Measurements from ENCODE around the gene MEIS1. TPM values are rescaled to one million over a fixed set of nuclear protein-coding genes. Genes with fewer than 3 reads are reported as not detected.
A peak's percentile ranks its signal among the peaks of the same experiment; 100 is the strongest.
"Not testable (repeated sequence)": the region's sequence is repeated elsewhere in the genome, so short reads cannot be mapped to it uniquely, and the experiment has no call there.

Gene MEIS1
- total RNA-seq (2014; rRNA removed; shearing (Covaris generic)) = 2.5 and 3.1 TPM in 2 replicates
- polyA plus RNA-seq (2015; cell fraction: cytosol; rRNA removed) = 1.6 and 2.0 TPM in 2 replicates
- polyA plus RNA-seq (2015; cell fraction: nucleus; rRNA removed) = 4.5 and 4.9 TPM in 2 replicates

DNA sequence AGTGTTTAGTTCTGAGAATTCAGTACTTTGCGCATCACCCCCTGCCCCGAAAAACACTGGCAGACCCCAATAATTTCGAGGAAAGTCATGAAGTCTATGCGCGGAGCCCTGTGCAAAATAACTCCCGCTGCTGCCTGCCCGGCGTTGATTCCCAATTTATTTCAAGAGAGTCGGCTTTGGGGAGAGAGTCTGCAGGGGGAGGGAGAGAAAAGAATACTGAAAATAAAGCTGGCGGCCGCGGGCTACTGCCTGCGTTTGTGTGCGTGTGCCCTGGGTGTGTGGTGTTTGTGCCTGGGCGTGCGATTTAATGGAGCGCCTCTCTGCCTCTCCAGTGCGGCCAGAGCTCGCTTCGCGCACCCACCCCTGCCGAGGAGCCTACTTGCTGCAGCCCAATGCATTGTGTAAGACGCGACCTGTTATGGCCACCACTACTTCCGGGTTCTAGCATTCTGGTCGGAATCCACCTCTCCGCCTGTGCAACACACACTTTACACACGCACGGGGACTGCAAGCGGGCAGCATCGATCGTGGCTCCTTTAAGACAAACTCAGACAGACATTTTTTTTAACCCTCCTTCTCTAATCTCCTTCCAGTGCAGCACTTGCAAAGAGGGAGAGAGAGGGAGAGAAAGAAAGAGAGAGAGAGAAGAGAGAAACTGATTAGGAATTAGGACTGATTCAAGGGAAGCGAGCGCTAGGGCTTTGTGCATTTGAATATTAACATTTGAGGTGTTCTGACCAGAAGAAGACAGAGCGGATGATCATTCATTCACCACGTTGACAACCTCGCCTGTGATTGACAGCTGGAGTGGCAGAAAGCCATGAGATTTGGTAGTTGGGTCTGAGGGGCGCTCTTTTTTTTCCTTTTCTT, at the start of gene MEIS1:
MEIS1 (plus strand) TSS at position 447 of the 870 bp plus-strand sequence. CDS start 732 bp downstream, outside the sequence.
- peak; percentile 86 for DNase-seq (ENCODE audit: low read depth)

DNA sequence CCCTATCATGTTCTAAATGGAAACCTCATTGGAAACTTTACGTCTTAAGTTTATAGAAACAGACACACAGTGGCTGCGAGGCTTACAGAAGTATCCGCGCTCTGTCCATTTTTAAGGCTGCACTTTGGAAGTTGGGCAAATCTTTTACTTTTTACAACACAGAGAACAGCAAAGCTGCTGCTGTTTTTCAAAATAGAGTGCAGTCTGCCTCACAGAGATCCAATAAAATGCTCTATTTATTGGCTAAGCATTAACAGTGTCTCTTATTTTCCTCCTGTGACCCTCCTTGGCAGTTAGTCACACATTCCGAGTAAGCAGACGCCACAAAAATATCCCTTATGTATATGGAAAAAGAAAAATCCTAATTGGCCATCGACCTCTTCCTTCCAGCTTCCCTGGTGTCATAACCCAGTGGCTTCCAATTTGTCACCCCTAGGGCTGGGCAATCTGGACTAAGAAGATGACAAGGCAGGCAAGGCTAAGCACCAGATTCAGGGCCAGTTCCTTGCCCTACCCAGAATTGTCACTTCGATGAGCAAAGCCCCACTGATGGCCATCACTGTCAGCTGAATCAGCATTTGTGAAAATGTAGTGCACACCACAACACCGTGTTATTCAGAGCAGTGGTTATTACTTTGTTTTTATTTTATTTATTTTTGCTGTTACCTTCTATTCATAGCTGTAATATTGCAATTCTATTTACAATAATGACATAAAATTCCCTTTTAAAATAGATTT, 47.7 kb upstream of the MEIS1 start:
- DNase-seq (ENCODE audit: low read depth) = no peak

DNA sequence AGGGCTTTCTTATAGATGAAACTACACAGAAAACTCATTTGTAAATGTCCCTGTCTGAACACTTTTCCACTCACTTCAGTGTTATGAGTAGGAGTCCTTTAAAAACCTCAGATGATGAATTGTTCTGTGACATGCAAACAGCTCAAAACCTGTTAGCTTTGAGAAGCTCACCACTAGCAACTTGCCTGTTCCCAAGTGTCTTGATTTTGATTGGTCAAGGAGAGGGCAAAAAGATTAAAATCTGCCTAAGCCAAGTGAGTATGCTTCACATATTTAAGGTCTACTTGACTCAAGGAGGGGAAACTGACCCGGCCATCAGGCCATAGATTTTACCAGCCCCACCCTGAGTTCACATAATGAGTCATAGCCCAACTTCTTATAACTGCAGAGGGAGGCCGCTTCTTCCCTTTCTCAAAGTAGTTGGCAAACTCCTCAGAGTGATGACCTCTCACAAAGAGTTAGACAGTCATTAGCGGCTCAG, 45.2 kb upstream of the MEIS1 start:
- DNase-seq (ENCODE audit: low read depth) = peak; percentile 32

DNA sequence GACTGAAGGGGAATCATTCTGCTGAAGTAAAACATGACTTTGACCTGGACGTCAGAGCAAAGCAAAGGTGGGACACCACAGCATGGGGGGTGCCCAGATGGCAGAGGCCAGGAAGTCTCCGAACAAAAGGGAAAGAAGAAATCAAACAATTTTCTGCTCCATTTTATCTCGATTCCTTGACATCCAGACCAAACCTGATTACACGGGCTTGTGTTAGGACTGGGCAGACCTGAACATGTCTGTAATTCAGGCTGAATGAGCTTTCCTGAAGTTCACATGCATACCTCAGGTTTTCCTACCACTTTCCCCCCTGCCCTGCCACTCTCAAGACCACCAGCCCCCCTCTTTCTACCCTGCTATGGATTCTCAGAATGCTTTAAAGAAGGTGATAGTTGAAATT, 44.8 kb upstream of the MEIS1 start:
- no peak for DNase-seq (ENCODE audit: low read depth)

DNA sequence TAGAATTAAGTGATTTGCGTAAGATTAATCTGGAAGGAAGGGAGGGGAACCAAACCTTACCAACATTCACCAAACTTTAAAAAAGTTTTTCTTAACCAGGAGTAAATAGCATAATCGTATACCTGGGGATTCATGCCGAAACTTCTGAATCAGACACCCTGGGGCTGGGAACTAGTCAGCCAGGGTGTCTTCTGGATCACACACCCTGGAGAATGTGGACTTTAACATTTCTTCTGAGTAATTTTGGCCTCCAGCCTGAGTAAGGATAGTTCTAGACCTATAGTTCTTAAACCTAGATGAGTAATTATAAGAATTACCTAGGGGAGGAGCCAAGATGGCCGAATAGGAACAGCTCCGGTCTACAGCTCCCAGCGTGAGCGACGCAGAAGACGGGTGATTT, 44.1 kb upstream of the MEIS1 start:
- DNase-seq (ENCODE audit: low read depth) = no peak

DNA sequence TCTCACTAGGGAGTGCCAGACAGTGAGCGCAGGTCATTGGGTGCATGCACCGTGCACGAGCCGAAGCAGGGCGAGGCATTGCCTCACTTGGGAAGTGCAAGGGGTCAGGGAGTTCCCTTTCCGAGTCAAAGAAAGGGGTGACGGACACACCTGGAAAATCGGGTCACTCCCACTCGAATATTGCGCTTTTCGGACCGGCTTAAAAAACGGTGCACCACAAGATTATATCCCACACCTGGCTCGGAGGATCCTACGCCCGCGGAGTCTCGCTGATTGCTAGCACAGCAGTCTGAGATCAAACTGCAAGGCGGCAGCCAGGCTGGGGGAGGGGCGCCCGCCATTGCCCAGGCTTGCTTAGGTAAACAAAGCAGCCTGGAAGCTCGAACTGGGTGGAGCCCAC, 43.7 kb upstream of the MEIS1 start:
- not testable (repeated sequence) for DNase-seq (ENCODE audit: low read depth)

DNA sequence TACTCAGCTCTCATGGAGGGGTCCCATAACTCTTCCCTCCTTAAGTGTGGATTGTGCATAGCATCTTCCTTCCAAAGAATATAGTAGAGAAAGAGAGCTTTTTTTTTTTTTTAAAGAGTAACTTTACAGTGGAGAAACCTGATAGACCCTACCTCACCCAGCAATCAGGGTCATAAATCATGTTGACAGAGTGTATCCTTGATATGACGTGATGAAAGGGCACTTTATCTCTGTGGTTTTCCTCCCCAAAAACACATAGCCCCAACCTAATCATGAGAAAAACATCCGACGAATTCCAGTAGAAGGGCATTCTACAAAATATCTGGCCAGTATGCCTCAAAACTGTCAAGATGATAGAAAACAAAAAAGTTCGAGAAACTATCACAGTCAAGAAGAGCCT, 29.5 kb upstream of the MEIS1 start:
- DNase-seq (ENCODE audit: low read depth) = no peak

DNA sequence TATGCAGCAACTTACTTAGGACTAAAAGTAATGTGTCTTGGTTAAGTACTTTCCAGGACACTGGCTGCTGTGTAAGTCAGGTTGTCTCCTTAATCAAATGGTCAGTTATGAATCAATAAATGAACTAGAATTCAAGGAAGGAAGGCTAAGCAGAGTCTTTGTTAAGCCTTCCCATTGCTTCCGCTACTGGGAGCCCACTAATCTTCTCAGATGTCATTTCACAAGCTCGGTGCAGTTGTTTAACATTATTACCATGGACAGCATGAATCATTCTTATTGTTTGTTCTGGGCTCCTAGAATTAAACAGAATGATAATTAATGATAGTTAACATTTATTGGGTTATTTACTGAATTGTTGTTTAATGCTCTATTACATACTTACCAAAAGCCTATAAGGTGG, 26.0 kb upstream of the MEIS1 start:
- no peak for DNase-seq (ENCODE audit: low read depth)

DNA sequence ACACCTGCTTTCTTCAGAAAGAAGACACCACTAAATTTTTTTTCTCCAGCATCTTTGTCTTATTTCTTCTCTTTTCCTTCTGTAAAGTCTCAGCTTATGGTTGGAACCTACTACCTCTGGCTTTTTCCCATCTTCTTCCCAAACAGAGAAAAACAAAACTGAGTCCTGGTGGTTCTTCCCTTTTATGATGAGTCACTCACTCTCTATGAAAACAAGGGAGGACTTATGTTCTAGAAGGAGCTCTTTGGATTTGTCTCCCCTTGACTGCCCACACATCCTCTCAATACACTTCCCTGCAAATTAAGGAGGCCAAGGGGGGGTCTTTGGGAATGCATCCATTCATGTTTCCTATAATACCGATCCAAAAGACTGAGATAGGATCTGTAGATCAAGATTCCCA, 22.1 kb upstream of the MEIS1 start:
- no peak for DNase-seq (ENCODE audit: low read depth)

DNA sequence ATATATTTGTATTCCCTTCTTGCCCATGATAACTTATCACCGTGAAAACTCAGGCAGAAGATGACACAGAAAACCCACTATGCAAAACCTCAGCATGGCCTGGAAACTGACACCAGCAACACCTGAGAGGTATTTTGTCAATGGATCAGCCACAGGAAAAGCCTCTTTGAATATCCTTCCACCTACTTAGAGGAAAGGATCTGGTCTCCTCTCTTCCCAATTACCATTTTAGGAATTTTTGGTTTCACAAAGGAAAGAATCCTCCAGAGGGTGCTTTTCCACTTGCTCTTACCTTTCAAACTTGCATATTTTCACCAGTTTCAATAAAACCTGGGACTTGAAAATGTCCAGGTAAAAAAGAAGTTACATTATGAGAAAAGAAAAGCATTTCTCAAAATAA, 20.0 kb upstream of the MEIS1 start:
- DNase-seq (ENCODE audit: low read depth) = no peak

DNA sequence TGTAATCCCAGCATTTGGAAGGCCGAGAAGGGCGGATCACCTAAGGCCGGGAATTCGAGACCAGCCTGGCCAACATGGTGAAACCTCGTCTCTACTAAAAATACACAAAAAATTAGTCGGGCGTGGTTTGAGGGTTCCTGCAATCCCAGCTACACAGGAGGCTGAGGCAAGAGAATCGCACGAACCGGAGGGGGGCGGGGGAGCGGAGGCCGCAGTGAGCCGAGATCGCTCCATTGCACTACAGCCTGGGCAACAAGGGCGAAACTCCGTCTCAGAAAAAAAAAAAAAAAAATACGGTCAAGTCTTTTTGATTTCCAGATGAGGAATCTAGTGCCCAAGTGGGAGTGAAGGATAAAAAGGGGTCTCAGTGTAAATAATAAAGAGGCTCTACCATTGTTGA, 16.5 kb upstream of the MEIS1 start:
- no peak for DNase-seq (ENCODE audit: low read depth)

DNA sequence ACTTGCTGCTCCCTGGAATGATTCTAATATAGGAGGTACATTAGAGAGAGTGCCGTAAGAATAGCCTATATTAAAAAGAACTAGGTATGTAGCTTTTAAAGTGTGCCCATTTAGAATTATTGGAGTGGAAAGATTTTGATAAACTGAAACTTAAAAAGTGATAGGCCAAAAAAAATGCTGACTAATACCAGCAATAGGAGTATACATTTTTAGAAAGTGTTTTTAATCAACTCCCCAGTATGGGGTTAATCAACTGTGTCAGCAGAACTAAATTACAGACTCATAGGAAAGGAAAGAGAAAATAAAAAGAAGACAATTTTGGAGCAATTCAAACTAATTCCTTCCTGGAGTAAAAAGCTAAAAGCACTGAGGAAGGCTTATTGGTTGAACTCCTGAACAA, 13.3 kb upstream of the MEIS1 start:
- no peak for DNase-seq (ENCODE audit: low read depth)

DNA sequence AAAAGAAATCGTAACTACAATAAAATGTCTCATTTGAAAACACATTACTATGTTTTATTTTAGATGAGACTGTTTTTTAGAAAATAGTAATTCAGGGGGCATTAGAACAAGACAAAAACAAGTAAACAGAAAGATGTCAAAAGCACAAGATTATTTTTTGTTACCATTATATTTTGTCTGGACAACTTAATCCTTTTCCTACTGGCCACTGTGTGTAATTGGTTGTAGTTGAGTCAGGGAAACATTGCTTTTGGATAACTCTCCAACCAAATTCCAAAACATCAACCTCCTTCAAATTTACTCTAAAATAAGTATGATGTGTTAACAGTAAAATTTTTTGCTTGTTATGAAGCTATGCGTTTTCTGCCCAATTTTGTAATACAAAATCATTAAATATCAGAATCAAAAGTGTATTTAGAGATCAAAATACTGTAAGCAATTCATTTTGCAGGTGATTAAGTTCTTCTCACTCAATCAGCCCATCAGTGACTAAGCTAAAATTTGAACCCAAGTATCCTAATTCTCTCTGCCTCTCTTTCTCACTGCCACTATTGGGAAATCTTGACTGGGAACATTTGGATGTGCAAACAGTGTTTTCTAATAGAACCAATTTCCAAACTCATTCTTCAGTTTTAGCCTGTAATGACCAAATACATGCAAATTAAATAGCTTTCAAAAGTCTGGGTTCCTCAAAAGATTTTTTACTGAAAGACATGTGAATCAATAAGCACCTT, 11.4 kb upstream of the MEIS1 start:
- DNase-seq (ENCODE audit: low read depth) = no peak

DNA sequence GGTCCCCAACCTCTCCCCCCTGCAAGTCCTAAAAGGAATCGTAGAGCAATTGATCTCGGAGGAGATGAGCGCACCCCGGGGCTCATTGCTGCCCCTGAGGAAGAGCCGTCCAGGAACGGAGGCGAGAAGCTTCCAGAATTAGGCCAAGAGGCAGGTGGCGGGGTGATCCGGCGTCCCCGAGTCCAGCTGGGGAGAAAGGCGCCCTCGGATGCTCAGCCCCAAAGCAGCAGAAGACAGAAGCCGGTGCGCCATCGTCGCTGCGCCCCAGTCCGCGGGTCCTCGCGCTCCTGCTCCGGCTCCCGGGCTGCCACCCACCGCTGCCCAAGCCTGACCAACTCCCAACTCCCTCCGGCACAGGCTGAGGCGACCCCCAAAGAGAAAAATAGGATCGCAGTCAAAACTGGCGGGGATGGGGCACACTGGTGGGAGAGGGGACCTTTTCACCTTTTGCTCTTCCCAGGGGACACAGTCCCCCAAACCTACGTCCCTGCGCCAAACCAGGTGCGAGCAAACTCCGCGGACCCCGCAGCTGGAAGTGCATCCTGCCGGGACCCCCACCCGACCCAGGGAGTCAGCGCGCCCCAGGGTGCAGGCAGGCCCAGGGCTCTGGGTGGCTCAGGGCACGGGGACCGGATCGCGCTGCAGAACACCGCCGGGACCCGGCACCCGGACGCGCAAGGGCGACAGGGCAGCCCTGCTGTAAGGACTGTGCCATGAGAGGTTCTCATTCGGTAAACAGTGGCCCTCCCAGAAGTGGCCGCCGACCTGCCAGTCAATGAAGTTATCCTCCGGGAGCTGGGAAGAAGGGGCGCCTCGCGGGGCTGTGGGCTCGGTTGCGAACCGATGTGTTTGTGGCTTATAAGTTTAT, 8.4 kb upstream of the MEIS1 start:
- DNase-seq (ENCODE audit: low read depth) = no peak

DNA sequence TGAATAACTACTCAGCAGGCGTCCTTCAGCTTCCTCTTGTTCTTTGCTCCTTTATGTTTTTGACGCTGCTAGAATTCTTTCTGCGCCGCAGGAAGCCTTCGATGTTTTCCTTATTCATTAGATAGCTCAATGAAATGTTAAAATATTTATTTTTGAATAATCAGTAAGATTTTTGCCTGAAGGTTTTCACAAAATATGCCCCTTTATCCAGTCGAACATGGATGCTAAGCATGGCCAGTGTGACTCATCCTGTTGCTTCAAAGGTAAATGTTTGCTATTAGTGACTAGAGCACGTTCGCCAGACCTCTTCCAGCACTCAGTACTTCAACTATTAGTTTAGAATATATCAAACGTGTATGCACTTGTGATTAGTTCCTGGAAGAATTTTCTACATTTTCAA, 7.6 kb upstream of the MEIS1 start:
- DNase-seq (ENCODE audit: low read depth) = no peak

DNA sequence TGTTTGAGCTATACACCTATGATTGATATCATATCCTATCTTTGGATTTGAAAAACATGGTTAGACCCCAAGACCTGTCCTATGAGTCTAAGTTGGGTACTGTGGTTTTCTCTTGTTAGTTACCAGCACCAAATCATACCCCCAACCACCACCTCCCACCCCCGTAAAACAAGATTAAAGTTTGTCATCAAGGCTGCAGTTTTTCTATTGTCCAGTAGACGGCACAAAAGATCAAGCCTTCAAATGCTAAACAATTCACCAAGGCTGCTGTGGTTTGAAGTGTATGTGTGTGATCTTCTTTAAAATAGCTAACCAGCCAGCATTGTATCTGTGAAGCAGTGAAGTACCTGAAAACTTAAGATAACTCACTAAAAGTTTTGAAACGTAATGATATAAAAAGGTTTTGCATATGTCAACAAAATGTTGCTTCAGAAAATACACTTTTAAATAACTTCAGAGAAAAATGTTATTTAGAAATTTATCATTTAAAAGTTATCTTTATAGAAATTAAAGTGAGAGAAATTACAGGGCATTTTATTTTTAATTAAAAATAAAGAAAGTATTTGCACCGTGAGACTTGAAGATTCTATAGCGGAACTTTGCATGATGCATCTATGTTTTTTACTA, 5.8 kb upstream of the MEIS1 start:
- DNase-seq (ENCODE audit: low read depth) = peak; percentile 23

DNA sequence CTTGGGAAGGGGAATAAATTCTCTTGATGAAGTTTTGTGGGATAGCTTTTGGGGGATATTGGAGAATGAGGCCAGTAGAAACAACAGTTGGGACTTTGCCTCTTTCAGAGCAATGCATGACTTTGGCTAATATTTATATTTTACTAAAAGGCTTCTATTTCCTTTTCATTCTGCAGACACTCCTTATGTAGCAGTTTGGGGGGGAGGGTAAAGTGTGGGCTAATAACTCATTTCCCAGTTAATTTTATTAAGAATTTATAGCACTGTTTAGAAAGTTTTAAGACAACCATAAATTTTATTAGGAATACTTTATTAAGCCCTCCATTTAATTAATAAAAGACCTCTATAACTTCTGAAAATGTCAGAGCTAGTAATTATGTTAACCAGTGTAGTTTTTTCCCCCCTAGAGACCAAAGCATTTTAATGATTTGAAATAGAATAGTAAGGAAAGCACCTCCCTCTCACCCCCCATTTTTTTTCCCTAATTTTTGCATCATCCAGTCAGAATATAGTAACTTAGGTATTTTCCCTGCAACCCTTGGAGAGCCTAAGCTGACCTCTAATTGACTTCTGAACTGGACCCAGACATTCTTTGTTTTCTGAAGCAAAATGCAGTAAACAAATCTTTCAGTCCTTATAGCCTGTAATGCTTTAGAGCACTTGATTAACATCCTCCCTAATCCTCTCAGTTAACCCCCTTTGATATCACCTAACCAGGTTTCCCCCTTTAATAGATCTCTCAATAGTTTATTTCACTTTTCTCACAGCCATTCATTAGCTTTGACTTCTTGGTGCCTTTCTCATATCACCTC, 5.0 kb upstream of the MEIS1 start:
- DNase-seq (ENCODE audit: low read depth) = no peak

DNA sequence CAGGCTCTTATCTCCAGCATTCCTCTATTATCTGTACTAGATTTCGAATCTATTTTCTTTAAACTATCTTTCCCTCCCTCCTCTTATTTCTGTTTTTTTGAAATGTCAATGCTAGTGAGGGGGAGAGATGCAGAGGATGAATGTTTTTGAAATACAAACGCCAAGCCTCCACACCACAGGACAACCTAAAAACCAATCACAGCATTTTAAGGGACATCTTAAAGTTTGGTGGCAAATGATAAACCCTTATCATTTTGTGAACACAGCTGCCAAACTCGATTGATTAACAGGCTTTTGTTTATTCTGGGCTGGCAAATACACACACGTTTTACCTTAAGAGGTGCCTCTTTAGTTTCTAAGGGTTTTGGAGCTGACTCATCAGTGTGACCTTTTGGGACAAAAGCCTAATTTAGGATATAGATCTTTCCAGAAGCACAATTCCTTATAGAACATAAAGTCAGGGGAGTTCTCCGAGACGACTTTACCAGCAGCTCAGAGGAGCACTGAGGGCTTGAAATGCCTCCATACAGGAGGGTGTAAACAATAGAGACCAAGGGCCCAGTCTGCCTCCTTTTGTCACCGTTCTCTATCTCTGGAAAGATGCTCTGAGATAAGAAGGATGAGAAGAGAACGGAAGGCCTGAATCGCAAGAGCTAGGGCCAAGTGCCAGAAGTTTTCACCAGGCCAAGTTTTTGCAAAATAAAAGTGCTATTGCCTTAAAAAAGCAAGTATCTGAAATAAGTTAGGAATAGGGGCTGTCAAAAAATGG, 4.2 kb upstream of the MEIS1 start:
- no peak for DNase-seq (ENCODE audit: low read depth)

DNA sequence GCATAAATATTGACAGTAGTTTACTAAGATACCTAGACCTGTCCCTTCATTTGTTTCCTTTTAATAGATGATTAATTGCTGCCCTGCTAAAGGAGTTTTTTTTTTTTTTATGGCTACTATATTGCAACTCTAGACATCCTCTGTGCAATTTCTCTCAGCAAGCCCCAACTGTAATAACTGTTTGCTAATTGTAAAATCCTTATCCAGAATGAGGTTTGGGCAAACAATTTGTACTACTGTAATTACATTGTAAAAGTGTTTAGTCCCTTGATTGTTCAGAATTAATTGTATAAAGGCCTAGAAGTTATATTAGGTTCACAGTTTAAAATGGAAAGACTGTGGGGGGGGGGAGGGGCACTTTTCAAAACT, 3.7 kb upstream of the MEIS1 start:
- no peak for DNase-seq (ENCODE audit: low read depth)
